ENCODE measurements around the gene ATP9A.

ATP9A gene

GRCh38 chr20:51551186-51551585 is 217.0 kb downstream of the ATP9A start:
- no peak overlapping the region for H3K4me3 ChIP-seq (ENCODE audit: low read depth, low read length)
- no peak for TF ChIP-seq CTCF (conservative IDR thresholded peaks at IDR 0.05; ENCODE audit: low read depth, low read length)
- no peak for DNase-seq (ENCODE audit: low read depth)

- DNase-seq (ENCODE audit: low read depth): no peak
- no peak overlapping the region for H3K4me3 ChIP-seq (ENCODE audit: low read depth, low read length)
- TF ChIP-seq CTCF (conservative IDR thresholded peaks at IDR 0.05; ENCODE audit: low read depth, low read length): no peak
These were observed 218.7 kb downstream of the ATP9A start for GRCh38 chr20:51549474-51549873.

- no peak for TF ChIP-seq CTCF (conservative IDR thresholded peaks at IDR 0.05; ENCODE audit: low read depth, low read length)
- H3K4me3 ChIP-seq (ENCODE audit: low read depth, low read length): no peak overlapping the region
- no peak for DNase-seq (ENCODE audit: low read depth)
These were observed 220.2 kb downstream of the ATP9A start for GRCh38 chr20:51547951-51548350.

Data from choroid plexus epithelial cell (primary cell).